ENCODE results near the gene HES2. TPM values are rescaled to one million over a fixed set of nuclear protein-coding genes. Genes with fewer than 3 reads are reported as not detected.

The HES2 gene
- total RNA-seq, 1 donor, result 0.09 TPM

DNA sequence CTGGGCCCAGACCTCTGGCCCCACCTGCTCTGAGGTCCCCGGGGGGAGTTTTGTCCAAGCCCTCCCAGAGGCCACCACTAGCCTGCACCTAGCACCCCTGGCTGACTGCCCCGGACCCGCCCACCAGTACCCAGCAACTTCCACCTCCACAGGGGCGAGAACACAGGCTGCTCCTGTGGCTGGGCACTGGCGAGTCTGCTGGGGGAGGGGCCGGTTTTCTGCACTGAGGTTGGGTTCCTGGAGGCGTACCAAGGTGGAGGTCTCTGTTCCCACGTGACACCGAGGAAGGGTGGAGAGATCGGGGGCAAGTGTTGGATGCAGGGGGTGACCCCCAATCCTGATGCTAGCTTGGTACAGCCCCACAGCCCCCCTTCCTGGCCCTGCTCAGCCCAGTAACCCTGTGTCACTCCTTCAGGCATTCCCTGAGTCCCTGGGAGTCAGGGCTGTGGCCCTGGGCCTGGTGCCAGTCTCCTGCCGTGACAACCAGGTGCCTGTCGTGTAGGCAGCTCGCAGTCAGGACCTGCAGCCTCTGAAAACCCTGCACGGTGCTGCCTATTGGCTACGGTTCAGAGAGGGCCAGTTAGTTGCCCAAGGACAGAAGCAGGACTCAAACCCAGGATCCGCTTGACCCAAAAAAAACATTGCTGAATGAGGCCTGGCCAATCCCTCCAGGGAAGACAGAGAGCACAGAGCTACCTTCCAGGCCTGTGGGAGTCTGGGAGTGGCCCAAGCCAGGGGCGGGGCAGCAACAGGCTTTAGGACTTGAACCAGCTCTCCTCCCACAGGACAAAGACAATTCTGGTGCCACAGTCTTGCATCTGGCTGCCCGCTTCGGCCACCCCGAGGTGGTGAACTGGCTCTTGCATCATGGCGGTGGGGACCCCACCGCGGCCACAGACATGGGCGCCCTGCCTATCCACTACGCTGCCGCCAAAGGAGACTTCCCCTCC is 8.0 kb upstream of the HES2 start:
- H3K4me3 ChIP-seq (ENCODE audit: low read depth, low read length), result no peak overlapping the region
- no peak for DNase-seq (ENCODE audit: low read depth)
- no peak for TF ChIP-seq CTCF (IDR thresholded peaks at IDR 0.05; ENCODE audit: insufficient read depth, low read length)

GRCh38 chr1:6426972-6427350 is 7.2 kb upstream of the HES2 start:
- H3K4me3 ChIP-seq (ENCODE audit: low read depth, low read length), result no peak overlapping the region
- no peak for TF ChIP-seq CTCF (IDR thresholded peaks at IDR 0.05; ENCODE audit: insufficient read depth, low read length)
- no peak for DNase-seq (ENCODE audit: low read depth)

DNA sequence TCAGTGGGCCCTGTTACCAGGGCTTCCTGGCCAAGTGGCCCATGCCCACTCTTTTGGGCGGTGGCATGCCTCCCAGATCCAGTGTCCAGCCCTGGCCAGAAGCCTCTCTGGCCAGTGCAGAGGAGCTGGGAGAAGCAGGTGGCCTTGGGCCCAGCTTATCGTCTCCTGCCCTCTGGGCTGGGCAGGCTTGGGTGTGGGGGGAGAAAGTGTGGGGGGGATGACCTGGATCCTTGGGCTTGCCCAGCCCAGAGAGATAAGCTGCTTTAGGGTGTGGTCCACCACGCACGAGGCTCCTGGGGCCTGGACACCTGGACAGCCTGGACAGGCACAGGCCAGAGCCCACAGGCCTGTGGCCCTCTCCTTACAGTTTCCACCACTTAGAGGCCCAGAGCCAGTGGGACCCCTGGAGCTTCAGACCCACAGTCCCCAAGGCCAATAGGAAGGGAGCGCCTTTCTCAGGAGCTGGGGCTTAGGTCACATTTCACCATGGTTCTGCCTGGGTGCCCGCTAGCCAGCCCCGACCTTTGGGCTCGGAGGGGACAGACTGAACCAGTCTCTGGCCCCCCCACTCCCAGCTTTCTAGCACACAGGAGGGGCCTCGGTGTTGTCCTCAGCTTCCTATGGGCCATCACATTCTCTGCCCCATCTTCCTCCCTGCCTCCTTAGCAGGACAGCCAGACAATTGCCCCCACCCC is 6.7 kb upstream of the HES2 start:
- DNase-seq (ENCODE audit: low read depth), result no peak
- H3K4me3 ChIP-seq (ENCODE audit: low read depth, low read length), result no peak overlapping the region
- TF ChIP-seq CTCF (IDR thresholded peaks at IDR 0.05; ENCODE audit: insufficient read depth, low read length), result no peak

DNA sequence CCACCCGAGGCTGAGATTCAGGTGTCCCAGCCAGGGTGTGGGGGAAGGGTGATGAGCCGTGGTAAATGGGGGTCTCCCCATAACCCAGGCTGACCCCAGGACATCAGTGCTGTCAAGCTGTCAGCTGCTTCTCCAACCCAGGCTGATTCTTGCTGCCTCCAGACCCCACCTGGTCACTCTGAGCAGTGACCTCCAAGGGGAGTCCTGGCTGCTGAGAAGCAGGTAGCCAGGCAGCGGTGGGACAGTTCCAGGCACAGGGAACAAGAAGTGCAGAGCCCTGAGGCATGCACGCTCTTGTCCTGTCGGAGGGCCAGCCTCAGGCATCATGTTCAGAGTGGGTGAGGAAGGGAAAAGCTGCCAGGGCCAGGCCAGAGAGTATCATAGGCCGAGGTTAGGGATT is 5.9 kb upstream of the HES2 start:
- no peak for TF ChIP-seq CTCF (IDR thresholded peaks at IDR 0.05; ENCODE audit: insufficient read depth, low read length)
- H3K4me3 ChIP-seq (ENCODE audit: low read depth, low read length), result no peak overlapping the region
- no peak for DNase-seq (ENCODE audit: low read depth)

- H3K4me3 ChIP-seq (ENCODE audit: low read depth, low read length), result no peak within 1 kb of the TSS
- no peak for DNase-seq (ENCODE audit: low read depth)
- TF ChIP-seq CTCF (IDR thresholded peaks at IDR 0.05; ENCODE audit: insufficient read depth, low read length), result no peak
Observed at GRCh38 chr1:6424619-6425593, 5.2 kb upstream of the HES2 start, which contains the start of gene ESPN. Gene ESPN, plus strand, starts transcription at chr1:6424776. Its CDS starts 180 bp downstream, at chr1:6424956.

- no peak for DNase-seq (ENCODE audit: low read depth)
- peak; percentile 17 for TF ChIP-seq CTCF (IDR thresholded peaks at IDR 0.05; ENCODE audit: insufficient read depth, low read length)
- H3K4me3 ChIP-seq (ENCODE audit: low read depth, low read length), result no peak overlapping the region
Observed at GRCh38 chr1:6424000-6424565, 4.4 kb upstream of the HES2 start.

Data from fibroblast of the aortic adventitia (primary cell).